DMS79 treated with DMSO at 0.1 percent for 48 hours (cell line): ENCODE measurements around the gene OR7G2.

Source experiments
- DNase-seq: peaks from one replicate; lab custom pipeline; 2025; lab: John Stamatoyannopoulos, UW

The OR7G2 gene

DNA sequence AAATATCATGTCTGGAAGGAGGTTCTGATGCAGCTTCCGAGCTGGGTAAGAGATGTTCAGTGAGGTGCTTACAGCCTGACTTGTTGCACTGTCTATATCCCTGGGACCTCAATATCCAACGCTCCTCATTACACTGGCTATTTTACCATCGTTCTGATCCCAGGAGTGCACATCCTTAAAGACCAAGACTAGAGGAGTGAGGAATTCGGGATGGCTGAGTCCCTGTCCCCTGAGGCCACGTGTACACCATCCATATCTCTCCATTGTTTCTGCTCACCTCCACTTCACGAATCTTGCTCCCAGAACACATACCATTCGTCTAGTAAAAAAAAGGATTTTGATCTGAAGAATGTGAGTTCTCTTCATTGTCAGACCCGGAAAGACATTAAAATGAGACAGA, at the start of gene OR7G2:
Gene OR7G2 (minus strand): TSS at position 101 of the 400 bp plus-strand sequence. CDS start 4,232 bp downstream, outside the sequence.
- DNase-seq, result no peak

- DNase-seq, result no peak
Measured at GRCh38 chr19:9156304-9156703, 49.0 kb upstream of the OR7G2 start.

- no peak for DNase-seq
Measured at GRCh38 chr19:9155591-9155990, 48.3 kb upstream of the OR7G2 start.

- DNase-seq, result no peak
Measured at GRCh38 chr19:9151367-9151766, 44.1 kb upstream of the OR7G2 start.

DNA sequence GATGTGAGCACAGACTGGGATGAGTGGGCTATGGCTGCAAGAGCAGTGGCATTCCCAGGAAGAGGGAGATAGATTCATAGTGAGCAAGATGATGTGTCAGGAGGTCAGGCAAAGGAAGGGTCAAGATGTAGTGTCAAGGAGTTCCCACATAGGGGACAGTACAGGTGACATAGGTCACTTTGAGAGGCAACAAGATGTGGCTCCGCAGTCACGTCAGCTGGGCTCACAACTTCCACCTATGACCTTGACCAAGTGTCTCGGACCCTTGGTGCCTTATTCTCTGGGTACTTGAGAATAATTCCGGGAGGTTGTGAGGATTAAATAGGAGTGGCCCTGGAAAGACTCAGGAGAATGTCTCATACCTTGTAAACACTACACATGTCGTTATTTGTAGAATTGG, 43.4 kb upstream of the OR7G2 start:
- DNase-seq, result no peak

GRCh38 chr19:9149997-9150396, 42.7 kb upstream of the OR7G2 start:
- DNase-seq, result no peak

GRCh38 chr19:9148697-9149096, 41.4 kb upstream of the OR7G2 start:
- DNase-seq, result no peak

DNA sequence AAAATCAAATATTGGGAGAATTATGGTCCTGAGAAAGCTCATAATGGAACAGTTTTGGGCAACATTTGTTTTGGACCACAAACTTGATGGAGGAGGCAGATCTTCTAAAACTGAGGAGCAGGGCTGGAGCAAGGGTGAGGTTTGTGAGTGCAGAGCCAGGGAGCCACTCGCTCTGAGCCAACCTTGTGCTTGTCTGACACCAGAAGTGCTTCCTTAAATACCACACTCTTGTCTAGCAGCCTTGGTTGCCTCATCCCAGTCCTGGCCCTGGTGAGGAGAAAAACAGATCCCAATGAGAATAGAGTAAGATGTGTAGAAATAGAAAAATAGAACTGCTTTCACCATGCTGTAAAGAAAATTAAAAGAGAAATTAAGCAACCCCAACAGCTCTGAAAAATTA, 39.6 kb upstream of the OR7G2 start:
- no peak for DNase-seq

DNA sequence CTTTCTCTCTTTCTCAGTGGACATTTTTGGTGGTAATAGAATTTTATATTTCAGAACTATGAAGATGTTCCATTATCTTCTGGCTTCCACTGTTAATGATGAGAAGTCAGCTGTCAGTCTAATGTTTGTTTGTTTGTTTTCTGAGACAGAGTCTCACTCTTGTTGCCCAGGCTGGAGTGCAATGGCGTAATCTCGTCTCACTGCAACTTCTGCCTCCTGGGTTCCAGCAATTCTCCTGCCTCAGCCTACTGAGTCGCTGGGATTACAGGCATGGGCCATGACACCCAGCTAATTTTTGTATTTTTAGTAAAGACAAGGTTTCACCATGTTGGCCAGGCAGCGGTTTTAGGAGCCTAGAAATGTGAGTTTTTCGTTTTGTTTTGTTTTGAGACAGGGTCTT, 37.6 kb upstream of the OR7G2 start:
- no peak for DNase-seq

GRCh38 chr19:9140159-9140874, 33.0 kb upstream of the OR7G2 start, which contains the start of gene ZNF317:
Gene ZNF317 (plus strand): TSS chr19:9140397. CDS start chr19:9156017, 15,620 bp downstream.
- peak; percentile 94 for DNase-seq

GRCh38 chr19:9139609-9140158, 32.4 kb upstream of the OR7G2 start:
- peak; percentile 34 for DNase-seq

DNA sequence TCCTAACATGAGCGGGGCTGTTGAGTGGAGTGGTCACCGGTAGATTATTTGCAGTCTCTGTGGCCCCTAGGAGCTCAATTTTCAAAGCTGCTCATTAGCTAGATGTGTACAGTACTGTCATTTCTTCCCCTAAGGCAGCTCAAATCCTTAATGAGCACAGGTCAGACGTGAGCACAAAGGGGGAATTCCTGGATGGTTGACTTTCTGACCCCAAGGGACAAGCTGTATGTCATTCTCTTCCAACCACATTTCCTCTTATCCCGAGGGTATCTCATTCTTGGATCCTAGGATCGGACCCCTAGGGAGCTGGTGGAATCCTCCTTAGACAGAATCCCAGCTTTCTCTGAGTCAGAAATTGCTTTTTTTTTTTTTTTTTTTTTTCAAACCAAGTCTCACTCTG, 25.1 kb upstream of the OR7G2 start:
- no peak for DNase-seq

DNA sequence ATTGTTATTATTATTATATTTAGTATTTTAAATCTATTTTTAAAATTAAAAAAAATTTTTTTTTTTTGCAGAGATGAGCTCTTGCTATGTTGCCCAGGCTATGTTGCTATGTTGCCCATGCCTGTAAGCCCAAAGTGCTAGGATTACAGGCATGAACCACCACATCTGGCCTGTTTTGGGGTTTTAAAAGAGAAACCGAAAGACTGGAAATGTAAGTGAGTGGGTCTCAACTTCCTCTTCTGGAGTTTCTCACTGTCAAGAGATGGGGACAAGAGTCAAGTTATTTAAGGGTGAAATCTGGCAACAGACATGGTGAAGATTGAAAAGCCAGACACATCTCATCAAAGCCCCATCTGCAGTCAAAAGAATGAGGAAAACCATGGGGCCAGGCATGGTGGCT, 23.7 kb upstream of the OR7G2 start:
- DNase-seq, result no peak

GRCh38 chr19:9128171-9128570, 20.9 kb upstream of the OR7G2 start:
- DNase-seq, result no peak

DNA sequence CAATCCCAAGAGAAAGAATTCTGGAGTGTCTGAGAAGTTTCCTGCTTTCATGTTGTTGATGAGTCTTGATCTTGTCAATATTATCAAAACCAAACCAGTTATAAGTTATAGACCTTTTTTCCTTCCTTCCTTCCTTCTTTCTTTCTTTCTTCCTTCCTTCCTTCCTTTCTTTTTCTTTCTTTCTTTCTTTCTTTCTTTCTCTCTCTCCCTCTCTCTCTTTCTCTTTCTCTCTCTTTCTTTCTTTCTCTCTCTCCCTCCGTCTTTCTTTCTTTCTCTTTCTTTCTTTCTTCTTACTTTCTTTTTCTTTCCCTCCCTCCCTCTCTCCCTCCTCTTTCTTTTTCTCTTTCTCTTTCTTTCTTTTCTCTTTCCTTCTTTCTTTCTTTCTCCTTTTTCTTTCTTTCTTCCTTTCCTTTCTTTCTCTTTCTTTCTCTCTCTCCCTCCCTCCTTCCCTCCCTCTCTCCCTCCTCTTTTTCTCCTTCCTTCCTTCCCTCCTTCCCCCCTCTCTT, 19.7 kb upstream of the OR7G2 start, which contains the start of gene OR7G3:
Gene OR7G3 (minus strand): TSS at position 51 of the 506 bp plus-strand sequence. CDS start 0 bp downstream, at position 51.
- DNase-seq, result no peak

- DNase-seq, result no peak
Measured at GRCh38 chr19:9116547-9116946, 9.3 kb upstream of the OR7G2 start.

GRCh38 chr19:9115307-9115813, 8.1 kb upstream of the OR7G2 start, which contains the start of gene OR7G1:
Gene OR7G1 (minus strand): TSS chr19:9115763. CDS start chr19:9115763, 0 bp downstream.
- DNase-seq, result no peak

DNA sequence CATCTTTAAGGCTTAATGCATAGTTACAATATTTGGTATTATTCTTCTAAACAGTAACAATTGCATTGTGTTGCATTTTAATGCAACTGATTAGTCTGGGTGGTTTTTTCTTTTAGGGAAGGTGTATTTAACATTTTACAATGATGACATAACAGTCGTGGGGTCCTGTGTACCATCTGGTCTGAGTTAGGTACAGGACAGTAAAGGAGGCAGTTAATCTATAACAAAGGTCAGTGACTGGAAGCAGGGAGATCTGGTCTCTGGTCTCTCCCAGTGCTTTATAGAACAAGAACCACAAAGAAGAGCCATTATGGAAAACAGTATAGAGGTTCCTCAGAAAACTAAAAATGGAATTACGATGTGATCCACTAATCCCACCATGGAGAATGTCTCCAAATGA, 2.7 kb upstream of the OR7G2 start:
- no peak for DNase-seq

DNA sequence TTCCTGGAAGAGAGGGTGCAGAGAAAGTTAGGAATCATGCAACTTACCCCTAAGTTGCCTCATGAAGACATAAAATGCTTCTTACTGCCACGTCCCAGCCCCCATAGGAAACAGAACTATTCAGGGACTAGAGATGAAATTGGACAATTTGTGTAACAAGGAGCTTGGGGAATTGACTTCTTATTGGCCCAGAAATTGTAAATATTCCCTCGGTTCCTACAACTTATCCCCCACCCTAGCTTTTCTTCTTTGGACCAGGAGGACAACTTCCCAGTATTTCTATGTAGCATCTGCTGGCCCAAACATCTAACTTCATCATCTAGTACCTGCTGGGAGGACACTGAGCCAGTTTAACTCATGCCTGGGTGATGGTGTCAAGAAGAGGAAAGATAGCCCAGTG, 20.5 kb downstream of the OR7G2 start, which contains the start of gene OR1M1:
Gene OR1M1 (plus strand): TSS at position 301 of the 400 bp plus-strand sequence. CDS start 6,184 bp downstream, outside the sequence.
- no peak for DNase-seq

GRCh38 chr19:9078651-9079050, 28.6 kb downstream of the OR7G2 start:
- no peak for DNase-seq

GRCh38 chr19:9076901-9077300, 30.4 kb downstream of the OR7G2 start:
- no peak for DNase-seq

- peak; percentile 70 for DNase-seq
Measured at GRCh38 chr19:9075064-9075949, 32.0 kb downstream of the OR7G2 start.
